Astrocyte (in vitro differentiated cells and primary cell): Measurements from ENCODE around the gene SRD5A1. TPM values are rescaled to one million over a fixed set of nuclear protein-coding genes. Genes with fewer than 3 reads are reported as not detected.

Source experiments
- DNase-seq: peaks from one replicate; pipeline ENCODE4 v3.0.0-alpha.2; 2010; ENCODE audit warnings: low read depth
- FAIRE-seq: peaks from 2 replicates; lab custom pipeline; 2011; peaks lifted over from hg19 to GRCh38; lab: Jason Lieb, UNC
- H2AFZ ChIP-seq: 2 replicates; pipeline ENCODE4 v1.6.0; 2012; ENCODE audit warnings: low read depth, low read length, inconsistent platforms
- H3K27ac ChIP-seq: 2 replicates; pipeline ENCODE4 v1.5.1; 2011; ENCODE audit warnings: low read depth, low read length, inconsistent platforms
- H3K27me3 ChIP-seq: 2 replicates; pipeline ENCODE4 v1.6.0; 2011; ENCODE audit warnings: low read length, inconsistent platforms; ENCODE audit not compliant: insufficient read depth
- H3K36me3 ChIP-seq: 2 replicates; pipeline ENCODE4 v1.5.1; 2011; ENCODE audit warnings: low read length, inconsistent platforms; ENCODE audit not compliant: insufficient read depth
- H3K4me1 ChIP-seq: 2 replicates; pipeline ENCODE4 v1.5.1; 2011; ENCODE audit warnings: low read length, inconsistent platforms; ENCODE audit not compliant: insufficient read depth
- H3K4me2 ChIP-seq: 2 replicates; pipeline ENCODE4 v1.6.0; 2012; ENCODE audit warnings: low read length, inconsistent platforms
- H3K4me3 ChIP-seq: 2 replicates; pipeline ENCODE4 v1.5.1; 2011; ENCODE audit warnings: low read depth, mild to moderate bottlenecking, low read length, inconsistent platforms; ENCODE audit not compliant: insufficient read depth
- H3K79me2 ChIP-seq: 2 replicates; pipeline ENCODE4 v1.6.0; 2012; ENCODE audit warnings: mild to moderate bottlenecking, low read length, inconsistent platforms; ENCODE audit not compliant: insufficient read depth
- H3K9ac ChIP-seq: 2 replicates; pipeline ENCODE4 v1.6.0; 2012; ENCODE audit warnings: mild to moderate bottlenecking, low read length, inconsistent platforms
- H3K9me3 ChIP-seq: 2 replicates; pipeline ENCODE4 v1.5.1; 2012; ENCODE audit warnings: low read depth, mild to moderate bottlenecking, low read length, inconsistent platforms; ENCODE audit not compliant: insufficient read depth
- H4K20me1 ChIP-seq: 2 replicates; pipeline ENCODE4 v1.6.0; 2012; ENCODE audit warnings: low read length, inconsistent platforms; ENCODE audit not compliant: insufficient read depth
- H3K27ac Mint-ChIP-seq: one replicate; pipeline ENCODE4 v1.8.0; 2021; ENCODE audit warnings: mild to moderate bottlenecking, mixed read lengths; ENCODE audit not compliant: unreplicated experiment
- H3K27me3 Mint-ChIP-seq: one replicate; pipeline ENCODE4 v1.8.0; 2021; ENCODE audit warnings: low read depth, mixed read lengths; ENCODE audit not compliant: unreplicated experiment
- H3K36me3 Mint-ChIP-seq: one replicate; pipeline ENCODE4 v1.8.0; 2021; ENCODE audit warnings: low read depth, mixed read lengths; ENCODE audit not compliant: unreplicated experiment
- H3K4me1 Mint-ChIP-seq: one replicate; pipeline ENCODE4 v1.8.0; 2021; ENCODE audit warnings: low read depth, mixed read lengths; ENCODE audit not compliant: unreplicated experiment
- H3K4me3 Mint-ChIP-seq: one replicate; pipeline ENCODE4 v1.8.0; 2021; ENCODE audit warnings: mild to moderate bottlenecking, moderate library complexity, mixed read lengths; ENCODE audit not compliant: unreplicated experiment
- H3K9me3 Mint-ChIP-seq: one replicate; pipeline ENCODE4 v1.8.0; 2021; ENCODE audit warnings: mild to moderate bottlenecking, mixed read lengths; ENCODE audit not compliant: unreplicated experiment
- EZH2 ChIP-seq: IDR thresholded peaks from 2 replicates; pipeline ENCODE4 v1.6.1; 2012; ENCODE audit warnings: mild to moderate bottlenecking, low read length, inconsistent platforms; ENCODE audit not compliant: insufficient read depth
- total RNA-seq: library from RNA; stranded (reverse); gene quantifications from 2 replicates; pipeline ENCODE4 v1.2.1, GENCODE V29; 2021
- TF ChIP-seq, protein P1 (sequence below): IDR thresholded peaks from 2 replicates; pipeline ENCODE4 v1.5.1; 2011; ENCODE audit warnings: low read depth, mild to moderate bottlenecking, inconsistent platforms, low read length, moderate library complexity; ENCODE audit not compliant: insufficient read depth

Gene SRD5A1
- total RNA-seq, 1 donor from 2014 or later, result 27.6 TPM

DNA sequence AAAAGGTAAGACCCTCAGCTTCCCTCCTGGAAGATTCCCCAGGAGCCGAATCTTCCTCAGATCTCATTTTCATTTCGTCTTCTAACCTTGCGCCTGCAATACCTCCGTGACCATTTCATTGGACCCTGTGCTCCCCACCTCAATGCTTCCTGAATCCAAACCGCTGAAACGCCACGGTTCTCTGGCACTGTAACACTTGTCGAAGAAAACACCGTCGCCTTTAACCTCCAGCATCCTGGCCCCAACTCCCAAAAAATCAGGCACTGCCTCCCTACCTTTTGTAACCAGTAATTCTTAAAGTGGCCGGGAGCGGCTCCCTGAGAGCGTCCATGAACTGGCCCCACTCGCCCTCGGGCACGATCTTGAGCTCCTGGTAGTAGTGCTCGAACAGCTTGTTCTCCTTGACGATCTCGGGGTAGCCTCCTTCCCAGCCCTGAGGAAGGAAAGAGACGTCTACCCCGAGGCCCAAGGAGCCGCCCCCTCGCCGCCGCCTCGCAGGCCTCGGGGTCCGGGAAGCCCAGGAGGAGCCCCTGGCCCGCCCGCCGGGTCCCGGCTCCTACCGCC lies 834 bp upstream of the SRD5A1 start:
- Histone ChIP-seq H2AFZ (peak overlapping the region; percentile 96), H3K4me3 (peak overlapping the region; percentile 86), H3K79me2 (peaks cover 92% of the 10 kb centered on the region), H3K4me1 (peaks cover 7% of the 10 kb centered on the region), H3K27ac (peak overlapping the region; percentile 100), H3K36me3 (peaks cover 22% of the 10 kb centered on the region), H4K20me1 (peaks cover 78% of the 10 kb centered on the region), H3K27me3 (no peaks in the 10 kb centered on the region), H3K9ac (peak overlapping the region; percentile 98), H3K4me2 (peak overlapping the region; percentile 98), H3K9me3 (no peaks in the 10 kb centered on the region)
- peaks cover 13% of the 10 kb centered on the region for H3K36me3 Mint-ChIP-seq
- DNase-seq, result no peak
- H3K27ac Mint-ChIP-seq, result peak overlapping the region; percentile 81
- peak overlapping the region; percentile 98 for H3K4me3 Mint-ChIP-seq
- TF ChIP-seq, protein P1, sequence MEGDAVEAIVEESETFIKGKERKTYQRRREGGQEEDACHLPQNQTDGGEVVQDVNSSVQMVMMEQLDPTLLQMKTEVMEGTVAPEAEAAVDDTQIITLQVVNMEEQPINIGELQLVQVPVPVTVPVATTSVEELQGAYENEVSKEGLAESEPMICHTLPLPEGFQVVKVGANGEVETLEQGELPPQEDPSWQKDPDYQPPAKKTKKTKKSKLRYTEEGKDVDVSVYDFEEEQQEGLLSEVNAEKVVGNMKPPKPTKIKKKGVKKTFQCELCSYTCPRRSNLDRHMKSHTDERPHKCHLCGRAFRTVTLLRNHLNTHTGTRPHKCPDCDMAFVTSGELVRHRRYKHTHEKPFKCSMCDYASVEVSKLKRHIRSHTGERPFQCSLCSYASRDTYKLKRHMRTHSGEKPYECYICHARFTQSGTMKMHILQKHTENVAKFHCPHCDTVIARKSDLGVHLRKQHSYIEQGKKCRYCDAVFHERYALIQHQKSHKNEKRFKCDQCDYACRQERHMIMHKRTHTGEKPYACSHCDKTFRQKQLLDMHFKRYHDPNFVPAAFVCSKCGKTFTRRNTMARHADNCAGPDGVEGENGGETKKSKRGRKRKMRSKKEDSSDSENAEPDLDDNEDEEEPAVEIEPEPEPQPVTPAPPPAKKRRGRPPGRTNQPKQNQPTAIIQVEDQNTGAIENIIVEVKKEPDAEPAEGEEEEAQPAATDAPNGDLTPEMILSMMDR, result no peak
- TF ChIP-seq EZH2, result no peak
- H3K9me3 Mint-ChIP-seq, result no peaks in the 10 kb centered on the region
- no peak for FAIRE-seq
- peaks cover 18% of the 10 kb centered on the region for H3K4me1 Mint-ChIP-seq
- H3K27me3 Mint-ChIP-seq, result no peaks in the 10 kb centered on the region

DNA sequence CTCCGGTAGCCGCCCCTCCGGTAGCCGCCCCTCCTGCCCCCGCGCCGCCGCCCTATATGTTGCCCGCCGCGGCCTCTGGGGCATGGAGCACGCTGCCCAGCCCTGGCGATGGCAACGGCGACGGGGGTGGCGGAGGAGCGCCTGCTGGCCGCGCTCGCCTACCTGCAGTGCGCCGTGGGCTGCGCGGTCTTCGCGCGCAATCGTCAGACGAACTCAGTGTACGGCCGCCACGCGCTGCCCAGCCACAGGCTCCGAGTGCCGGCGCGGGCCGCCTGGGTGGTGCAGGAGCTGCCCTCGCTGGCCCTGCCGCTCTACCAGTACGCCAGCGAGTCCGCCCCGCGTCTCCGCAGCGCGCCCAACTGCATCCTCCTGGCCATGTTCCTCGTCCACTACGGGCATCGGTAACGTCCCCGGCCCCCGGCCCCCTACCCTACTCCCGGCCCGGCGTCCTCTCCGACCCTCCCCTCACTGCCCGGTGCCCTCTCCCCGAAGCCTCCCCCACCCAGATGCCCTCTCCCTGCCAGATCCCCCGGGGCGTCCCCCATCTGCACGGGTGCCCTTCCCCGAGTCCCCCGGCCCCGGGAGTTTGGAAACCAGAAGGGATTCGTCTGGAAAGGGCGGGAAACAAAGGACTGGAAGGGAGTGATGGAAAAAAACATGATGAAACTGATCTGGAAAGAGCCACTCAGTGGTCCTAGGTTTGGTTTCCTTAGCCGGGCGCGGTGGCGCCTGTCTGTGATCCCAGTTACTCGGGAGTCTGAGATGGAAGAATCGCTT lies 417 bp downstream of the SRD5A1 start:
- Mint-ChIP-seq H3K36me3 (peaks cover 13% of the 10 kb centered on the region), H3K27ac (peak overlapping the region; percentile 53), H3K27me3 (no peaks in the 10 kb centered on the region), H3K4me3 (peak overlapping the region; percentile 98), H3K9me3 (no peaks in the 10 kb centered on the region), H3K4me1 (peaks cover 21% of the 10 kb centered on the region)
- peaks cover 87% of the 10 kb centered on the region for H3K79me2 ChIP-seq
- H3K9me3 ChIP-seq, result no peaks in the 10 kb centered on the region
- H3K4me3 ChIP-seq, result peak overlapping the region; percentile 86
- H3K36me3 ChIP-seq, result peaks cover 17% of the 10 kb centered on the region
- no peaks in the 10 kb centered on the region for H3K27me3 ChIP-seq
- H3K4me1 ChIP-seq, result peaks cover 7% of the 10 kb centered on the region
- H2AFZ ChIP-seq, result peak overlapping the region; percentile 90
- peak; percentile 20 for DNase-seq
- peak overlapping the region; percentile 98 for H3K9ac ChIP-seq
- no peak for FAIRE-seq
- H3K4me2 ChIP-seq, result peak overlapping the region; percentile 98
- TF ChIP-seq, protein P1, result no peak
- TF ChIP-seq EZH2, result no peak
- peak overlapping the region; percentile 100 for H3K27ac ChIP-seq
- peaks cover 80% of the 10 kb centered on the region for H4K20me1 ChIP-seq

DNA sequence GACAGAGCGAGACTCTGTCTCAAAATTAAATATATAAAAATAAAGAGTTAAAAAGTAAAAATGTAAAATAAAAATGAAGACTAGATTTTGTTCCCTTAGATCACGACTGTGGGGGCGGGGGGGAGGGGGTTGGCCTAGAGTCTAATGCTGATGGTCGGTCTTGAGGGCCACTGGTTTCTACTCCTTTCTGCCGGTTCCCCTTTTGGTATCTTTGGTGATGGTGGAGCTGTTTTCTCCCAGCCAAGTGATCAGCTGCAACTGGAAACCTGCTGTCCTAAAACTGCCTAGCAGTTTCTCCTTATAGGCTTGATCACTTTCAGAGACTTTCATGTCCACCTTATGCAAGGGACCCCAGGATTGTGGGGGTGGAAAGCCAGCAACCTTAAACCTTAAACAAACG lies 1.1 kb downstream of the SRD5A1 start:
- no peak for DNase-seq
- Histone ChIP-seq H3K36me3 (peaks cover 13% of the 10 kb centered on the region), H3K4me3 (peak overlapping the region; percentile 86), H3K79me2 (peaks cover 87% of the 10 kb centered on the region), H3K4me1 (peaks cover 7% of the 10 kb centered on the region), H2AFZ (no peak overlapping the region), H3K9ac (peak overlapping the region; percentile 98), H3K27me3 (no peaks in the 10 kb centered on the region), H4K20me1 (peaks cover 74% of the 10 kb centered on the region), H3K9me3 (no peaks in the 10 kb centered on the region), H3K4me2 (peak overlapping the region; percentile 98), H3K27ac (no peak overlapping the region)
- peaks cover 13% of the 10 kb centered on the region for H3K36me3 Mint-ChIP-seq
- no peak for FAIRE-seq
- peak overlapping the region; percentile 93 for H3K4me3 Mint-ChIP-seq
- no peaks in the 10 kb centered on the region for H3K9me3 Mint-ChIP-seq
- H3K27ac Mint-ChIP-seq, result peak overlapping the region; percentile 53
- H3K27me3 Mint-ChIP-seq, result no peaks in the 10 kb centered on the region
- peaks cover 21% of the 10 kb centered on the region for H3K4me1 Mint-ChIP-seq
- TF ChIP-seq, protein P1, result no peak
- TF ChIP-seq EZH2, result no peak
